Erythroblast (primary cell): ENCODE measurements around the gene DCAF7.

Experiments
- GATA1 ChIP-seq: IDR thresholded peaks from 2 replicates; pipeline ENCODE4 v1.6.1; 2011; ENCODE audit warnings: low read depth, mild to moderate bottlenecking, control low read depth, low read length, moderate library complexity
- POLR2A ChIP-seq: IDR thresholded peaks from 2 replicates; pipeline ENCODE4 v1.6.1; 2011; ENCODE audit warnings: mild to moderate bottlenecking, low read length

- no peak for TF ChIP-seq POLR2A
- TF ChIP-seq GATA1 = no peak
These were observed 6.4 kb upstream of the DCAF7 start for GRCh38 chr17:63543822-63544420.
